Activated CD4-positive, alpha-beta T cell treated with anti-CD3 and anti-CD28 coated beads, Interleukin-2, amount 50 U/mL, for 24 hours (primary cell): ENCODE measurements around the gene P3H2.

Source experiments
- DNase-seq, 2 donors: peaks; one replicate each; pipeline ENCODE4 v3.0.0-alpha.2; 2020; ENCODE audit warnings: low read depth in 1 of 2, low spot score in 1 of 2

The P3H2 gene

DNA sequence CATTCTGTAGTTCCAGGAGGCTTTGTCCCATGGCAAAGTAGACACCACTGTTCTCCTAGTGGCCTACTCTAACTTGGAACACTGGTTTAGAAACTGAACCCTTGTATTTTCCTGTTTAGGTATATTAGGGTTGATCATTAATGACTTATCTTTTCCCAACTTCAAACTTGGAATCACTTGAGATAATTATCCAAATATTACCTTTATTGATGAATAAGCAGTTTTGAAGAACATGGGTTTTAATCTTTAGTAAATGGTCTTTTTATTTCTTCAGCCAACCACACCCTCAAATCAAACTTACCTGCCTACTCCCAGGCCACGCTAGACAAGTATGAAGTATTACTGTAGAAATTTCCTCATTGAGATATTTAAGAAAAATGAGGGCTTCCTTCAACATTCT is 6.5 kb upstream of the P3H2 start:
- DNase-seq: no peak

DNA sequence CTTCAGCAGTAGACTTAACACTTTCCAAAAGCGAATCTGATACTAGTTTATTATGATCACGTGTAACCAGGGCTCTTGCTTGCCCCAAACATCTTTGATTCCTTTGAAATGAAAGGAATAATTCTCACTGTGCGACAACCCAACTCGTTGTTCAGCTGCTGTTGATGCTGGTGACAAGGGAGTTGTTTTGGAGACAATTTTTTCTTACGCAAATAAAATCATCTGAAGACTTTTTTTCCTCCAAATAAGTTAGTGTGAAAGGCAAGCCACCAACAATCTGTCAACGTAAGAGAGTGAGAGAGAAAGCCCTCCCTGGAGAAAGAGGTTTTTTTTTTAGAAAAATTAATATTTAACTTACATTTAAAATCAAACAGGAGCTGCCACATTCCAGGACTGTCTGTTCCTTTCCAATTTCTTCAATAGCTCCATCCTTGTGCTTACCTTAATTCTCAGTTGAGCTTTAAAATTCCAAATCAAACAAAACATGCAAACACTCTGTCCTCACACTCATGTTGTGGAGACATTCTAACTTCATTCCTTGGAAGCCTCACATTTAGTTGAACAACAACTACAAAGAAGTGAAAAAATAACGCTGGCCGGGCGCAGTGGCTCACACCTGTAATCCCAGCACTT is 4.9 kb upstream of the P3H2 start:
- no peak for DNase-seq

DNA sequence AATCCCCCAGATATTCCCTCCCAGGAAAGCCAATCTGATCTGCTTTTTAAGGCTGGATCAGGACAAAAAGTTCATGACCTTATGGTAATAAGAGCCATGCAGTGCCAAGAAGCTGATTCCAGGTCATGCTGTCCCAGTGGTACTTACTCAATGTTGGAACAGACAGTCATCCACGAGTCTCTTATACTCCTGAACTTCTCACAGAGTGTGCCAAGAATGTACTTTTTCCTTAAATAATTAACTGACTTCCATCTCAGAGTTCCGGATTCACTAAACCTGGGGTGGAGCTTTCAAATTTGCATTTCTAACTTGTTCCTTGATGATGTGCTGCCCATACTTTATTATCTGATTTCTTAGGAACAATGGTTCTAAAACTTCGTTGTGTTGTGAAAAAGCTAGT is 3.4 kb upstream of the P3H2 start:
- DNase-seq: no peak

GRCh38 chr3:190122198-190122771 is 1.6 kb upstream of the P3H2 start:
- DNase-seq: no peak

- DNase-seq: no peak
Observed at GRCh38 chr3:190121383-190121782, 686 bp upstream of the P3H2 start.

DNA sequence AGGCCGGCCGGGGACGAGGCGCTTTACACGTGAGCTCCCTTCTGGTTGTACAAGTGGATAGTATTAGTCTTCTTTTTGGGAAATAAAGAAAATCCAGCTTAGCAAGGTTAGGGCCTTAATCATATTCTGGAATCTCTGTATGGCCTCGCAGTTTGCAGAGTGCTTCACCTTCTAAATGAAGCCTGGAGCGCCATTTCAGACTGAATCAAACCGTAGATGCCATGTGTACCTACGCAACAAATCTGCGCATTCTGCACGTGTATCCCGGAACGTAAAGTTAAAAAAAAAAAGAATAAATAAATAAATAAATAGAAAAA is 322 bp upstream of the P3H2 start:
- no peak for DNase-seq

DNA sequence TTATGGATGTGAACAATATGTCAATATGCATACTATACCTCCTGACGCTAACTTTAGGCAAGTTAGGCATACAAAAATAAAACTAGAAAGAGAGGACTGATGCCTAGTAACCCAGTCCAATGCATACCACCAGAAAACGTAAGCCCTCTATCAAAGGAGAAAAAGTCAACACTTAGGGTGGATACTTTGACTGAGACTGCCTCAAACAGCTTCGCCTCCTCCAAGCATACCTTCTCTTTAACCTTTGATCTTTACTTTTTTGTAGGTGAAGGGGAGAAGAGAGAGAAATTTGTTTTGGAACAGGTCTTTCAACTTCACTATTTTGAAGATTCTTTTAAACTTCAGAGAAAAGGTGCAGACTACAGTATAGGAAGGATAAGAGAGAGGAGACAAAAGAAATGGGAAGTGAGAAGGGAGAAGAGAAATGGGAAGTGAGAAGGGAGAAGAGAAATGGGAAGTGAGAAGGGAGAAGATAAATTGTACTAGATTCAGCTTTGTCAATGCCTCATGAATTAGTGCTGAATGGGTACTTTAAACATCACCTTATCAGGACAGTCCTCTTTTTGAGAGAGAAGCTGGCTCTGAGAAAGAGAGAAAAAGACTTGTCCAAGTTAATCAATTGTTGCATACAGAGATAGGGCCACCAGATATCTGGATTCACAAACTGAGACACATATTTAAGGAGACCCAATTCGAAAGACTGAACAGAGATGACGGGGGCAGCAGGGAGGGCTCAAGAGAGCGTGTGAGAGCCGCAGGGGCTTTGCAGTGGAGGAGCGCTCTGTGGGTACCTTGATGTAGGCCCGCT is 1.0 kb downstream of the P3H2 start:
- DNase-seq: no peak

DNA sequence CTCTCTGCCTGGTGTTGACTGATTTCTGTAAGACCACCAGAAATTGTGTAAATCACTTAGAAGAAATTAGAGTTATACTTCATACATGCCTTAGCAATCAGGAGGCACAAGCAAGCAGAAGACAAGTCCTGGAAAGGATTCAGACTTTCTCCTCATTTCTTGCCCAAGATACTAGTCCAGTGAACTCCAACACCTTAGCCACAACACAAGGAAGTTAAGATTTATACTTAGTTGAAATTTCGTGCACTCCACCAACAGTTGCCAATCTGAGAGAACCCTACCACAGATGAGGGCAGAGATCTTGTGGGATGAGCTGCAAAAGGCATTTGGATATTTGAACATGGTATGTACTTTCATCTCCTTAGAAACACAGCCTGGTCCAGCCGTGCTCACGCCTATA is 2.3 kb downstream of the P3H2 start:
- no peak for DNase-seq

DNA sequence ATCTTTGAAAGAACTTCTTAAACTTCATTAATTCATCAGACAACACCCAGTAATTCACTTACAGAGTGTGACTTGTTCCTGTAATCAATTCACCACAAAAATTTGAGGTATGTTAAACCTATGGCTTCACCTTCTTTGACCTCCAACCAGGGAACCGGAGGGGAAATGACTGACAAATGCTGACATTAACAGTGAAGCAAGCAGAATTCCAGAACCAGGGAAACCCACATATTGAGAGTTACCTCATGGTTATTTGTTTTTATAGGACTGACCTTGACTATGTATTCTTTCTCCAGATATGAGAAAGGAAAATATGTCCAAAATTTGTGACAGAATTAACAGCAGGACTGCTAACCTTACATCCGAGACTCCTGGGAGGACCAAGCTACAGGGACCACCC is 2.7 kb downstream of the P3H2 start:
- DNase-seq: no peak

- DNase-seq: no peak
Observed at GRCh38 chr3:190116551-190117067, 4.1 kb downstream of the P3H2 start.

- DNase-seq: no peak
Observed at GRCh38 chr3:190110826-190111225, 9.9 kb downstream of the P3H2 start.

- no peak for DNase-seq
Observed at GRCh38 chr3:190109441-190109840, 11.3 kb downstream of the P3H2 start.

DNA sequence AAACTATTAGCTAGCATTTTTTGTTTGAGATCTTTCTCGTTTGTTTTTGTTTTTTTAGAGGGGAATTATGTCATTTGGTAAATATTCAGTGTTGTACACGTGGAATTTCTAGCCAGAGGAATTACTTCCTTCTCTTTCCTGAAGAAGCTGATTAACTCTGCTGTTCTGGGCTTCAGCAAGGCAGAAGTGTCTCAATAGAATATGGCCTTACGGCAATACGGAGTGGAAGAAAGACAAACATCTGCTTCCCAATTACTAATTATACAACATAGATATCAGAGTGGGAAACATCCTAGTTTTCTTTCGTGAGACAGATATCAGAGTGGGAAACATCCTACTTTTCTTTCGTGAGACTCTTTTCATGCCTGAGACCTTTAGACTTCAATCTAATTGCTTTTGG is 11.9 kb downstream of the P3H2 start:
- no peak for DNase-seq

DNA sequence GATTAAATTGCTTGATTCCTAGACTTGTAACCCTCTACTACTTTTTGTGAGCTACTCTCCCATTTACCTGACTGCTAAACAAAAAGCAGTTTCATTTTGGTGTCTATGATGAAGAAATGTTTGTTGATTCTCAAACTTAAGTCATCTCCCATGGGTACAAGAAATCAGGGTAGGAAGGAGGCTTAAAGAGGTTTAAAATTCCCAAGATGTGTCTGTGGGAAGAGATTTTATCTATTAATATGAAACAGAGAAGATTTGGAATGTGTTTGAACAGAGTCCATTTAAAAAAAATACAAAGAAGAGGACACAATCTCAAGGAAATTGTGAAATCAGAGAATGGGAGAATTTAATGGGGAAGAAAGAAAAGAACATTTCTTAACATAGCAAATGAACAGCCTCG is 14.8 kb downstream of the P3H2 start:
- no peak for DNase-seq

GRCh38 chr3:190101320-190102011 is 19.2 kb downstream of the P3H2 start:
- DNase-seq: no peak

DNA sequence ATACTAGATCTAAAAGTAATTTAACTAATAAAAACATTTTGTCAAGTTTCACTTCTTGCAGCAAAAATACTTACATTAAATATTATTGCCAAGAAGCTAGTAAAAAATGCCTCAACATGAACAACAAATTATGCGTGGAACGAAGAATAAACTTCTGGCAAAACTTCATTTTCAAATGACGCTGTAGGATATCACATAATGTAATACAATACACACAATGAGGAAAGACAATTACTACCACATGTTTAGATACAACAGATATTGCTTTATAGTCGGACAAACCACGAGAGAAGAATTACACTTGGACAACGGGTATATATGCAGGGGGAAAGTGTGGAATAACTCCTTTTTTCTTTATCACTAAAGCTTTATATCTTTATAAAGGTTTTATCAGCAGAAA is 21.6 kb downstream of the P3H2 start:
- DNase-seq: no peak

DNA sequence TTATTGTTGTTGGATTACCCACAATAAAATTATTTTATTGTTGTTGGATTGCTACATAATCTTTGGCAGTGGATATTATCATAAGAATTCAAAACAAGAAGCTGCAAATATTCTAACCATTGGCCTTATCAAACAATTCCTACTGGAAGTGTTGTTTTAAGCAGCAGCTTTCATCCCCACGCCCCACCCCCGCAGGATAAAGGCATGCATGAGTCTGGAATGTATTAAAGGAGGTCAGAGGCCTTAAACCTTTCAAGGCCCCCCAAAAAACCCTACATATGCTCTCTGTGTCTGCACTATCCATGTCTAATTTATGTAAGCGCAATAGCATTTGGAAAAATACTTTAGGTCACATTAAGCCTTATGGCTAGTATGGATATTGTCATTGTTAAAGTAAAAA is 23.1 kb downstream of the P3H2 start:
- no peak for DNase-seq

- DNase-seq: no peak
Observed at GRCh38 chr3:190097025-190097424, 23.7 kb downstream of the P3H2 start.

GRCh38 chr3:190096345-190096744 is 24.4 kb downstream of the P3H2 start:
- no peak for DNase-seq

DNA sequence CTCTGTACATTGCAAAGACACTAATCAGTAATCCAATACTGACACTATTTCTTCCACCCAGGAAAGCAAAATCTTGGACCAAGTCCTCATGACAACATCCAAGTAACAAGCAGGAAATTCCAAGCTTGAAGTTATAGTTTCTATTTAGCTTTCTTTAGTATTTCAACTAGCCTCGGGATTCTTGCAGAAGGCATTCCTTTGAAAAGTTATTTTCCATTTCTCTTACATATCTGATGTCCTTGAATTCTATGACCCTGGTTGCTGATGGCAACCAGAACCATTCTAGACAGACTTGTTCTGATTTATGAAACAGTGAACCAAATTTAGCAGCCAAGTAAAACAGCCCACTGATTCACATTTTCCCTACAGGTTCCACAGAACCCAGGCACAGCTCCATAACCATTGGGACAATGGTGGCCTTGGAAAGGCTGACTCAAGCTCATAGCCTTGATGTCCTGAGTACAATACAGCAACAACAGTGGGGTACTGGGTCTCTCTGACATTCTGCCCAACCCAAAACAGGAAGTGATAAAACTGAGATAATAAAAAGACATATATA is 26.5 kb downstream of the P3H2 start:
- DNase-seq: no peak

DNA sequence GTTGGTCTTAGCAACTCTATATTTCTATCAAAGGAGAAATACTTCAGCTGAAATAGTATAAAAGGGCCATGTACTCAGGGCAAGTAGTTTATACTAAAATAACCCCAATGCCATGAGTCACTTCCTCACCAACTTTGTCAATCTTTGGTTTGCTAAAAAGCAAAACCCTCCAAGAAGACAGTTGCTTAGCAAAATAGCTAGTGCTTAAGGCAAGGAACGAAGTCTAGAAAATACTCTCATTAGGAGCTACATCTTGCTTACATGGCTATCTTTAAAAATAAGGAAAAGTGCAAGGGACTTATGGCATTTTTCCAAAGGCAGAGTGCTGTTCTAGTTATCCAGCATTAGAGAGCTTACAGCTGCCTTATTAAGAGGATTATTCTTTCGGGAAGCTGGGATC is 28.4 kb downstream of the P3H2 start:
- DNase-seq: no peak

- no peak for DNase-seq
Observed at GRCh38 chr3:190089711-190090110, 31.0 kb downstream of the P3H2 start.
